Measurements from ENCODE around the gene EGFL6.
"Not testable (repeated sequence)": the region's sequence is repeated elsewhere in the genome, so short reads cannot be mapped to it uniquely, and the experiment has no call there.

Gene EGFL6

GRCh38 chrX:13673016-13673415, 103.6 kb downstream of the EGFL6 start:
- peaks cover 17% of the 10 kb centered on the region for H3K36me3 Mint-ChIP-seq (ENCODE audit: low read depth)
- no peak overlapping the region for H3K4me3 Mint-ChIP-seq
- H3K9me3 Mint-ChIP-seq: no peaks in the 10 kb centered on the region
- H3K27me3 Mint-ChIP-seq (ENCODE audit: low read depth): no peaks in the 10 kb centered on the region
- peaks cover 4% of the 10 kb centered on the region for H3K4me1 Mint-ChIP-seq (ENCODE audit: low read depth)
- no peak overlapping the region for H3K27ac Mint-ChIP-seq
- no peak for DNase-seq (ENCODE audit: low spot score)

DNA sequence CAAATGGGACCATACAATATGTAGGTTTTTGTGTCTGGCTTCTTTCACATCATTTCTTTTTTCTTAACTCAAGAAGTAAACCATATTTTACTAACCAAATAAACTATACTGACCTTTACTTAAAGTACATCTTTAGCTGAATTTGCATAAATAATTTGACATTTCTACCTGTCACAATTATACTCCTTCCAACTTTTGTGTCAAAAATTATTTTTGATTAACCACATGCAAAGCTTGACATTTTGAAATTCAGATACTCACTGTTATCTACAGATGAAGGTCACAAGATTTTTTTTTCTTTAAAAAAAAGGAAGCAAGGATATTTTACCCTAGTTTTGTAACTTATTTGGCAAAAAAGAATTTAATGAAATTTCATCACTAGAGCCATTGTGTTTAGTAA, 107.5 kb downstream of the EGFL6 start:
- Mint-ChIP-seq H3K36me3 (ENCODE audit: low read depth) (peaks cover 5% of the 10 kb centered on the region), H3K4me1 (ENCODE audit: low read depth) (no peaks in the 10 kb centered on the region), H3K27me3 (ENCODE audit: low read depth) (no peaks in the 10 kb centered on the region), H3K4me3 (no peak overlapping the region), H3K27ac (no peak overlapping the region), H3K9me3 (no peaks in the 10 kb centered on the region)
- DNase-seq (ENCODE audit: low spot score): no peak

DNA sequence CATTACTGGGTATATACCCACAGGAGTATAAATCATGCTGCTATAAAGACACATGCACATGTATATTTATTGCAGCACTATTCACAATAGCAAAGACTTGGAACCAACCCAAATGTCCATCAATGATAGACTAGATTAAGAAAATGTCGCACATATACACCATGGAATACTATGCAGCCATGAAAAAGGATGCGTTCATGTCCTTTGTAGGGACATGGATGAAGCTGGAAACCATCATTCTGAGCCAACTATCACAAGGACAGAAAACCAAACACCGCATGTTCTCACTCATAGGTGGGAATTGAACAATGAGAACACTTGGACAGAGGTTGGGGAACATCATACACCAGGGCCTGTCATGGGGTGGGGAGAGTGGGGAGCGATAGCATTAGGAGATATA, 110.3 kb downstream of the EGFL6 start:
- H3K4me1 Mint-ChIP-seq (ENCODE audit: low read depth); H3K27me3 Mint-ChIP-seq (ENCODE audit: low read depth); H3K4me3 Mint-ChIP-seq; H3K9me3 Mint-ChIP-seq; DNase-seq (ENCODE audit: low spot score); H3K27ac Mint-ChIP-seq: not testable (repeated sequence)
- H3K36me3 Mint-ChIP-seq (ENCODE audit: low read depth): peaks cover 12% of the 10 kb centered on the region

GRCh38 chrX:13681595-13681994, 112.2 kb downstream of the EGFL6 start:
- no peak overlapping the region for H3K4me3 Mint-ChIP-seq
- DNase-seq (ENCODE audit: low spot score): no peak
- H3K9me3 Mint-ChIP-seq: no peaks in the 10 kb centered on the region
- no peaks in the 10 kb centered on the region for H3K27me3 Mint-ChIP-seq (ENCODE audit: low read depth)
- H3K4me1 Mint-ChIP-seq (ENCODE audit: low read depth): no peaks in the 10 kb centered on the region
- no peak overlapping the region for H3K27ac Mint-ChIP-seq
- peaks cover 15% of the 10 kb centered on the region for H3K36me3 Mint-ChIP-seq (ENCODE audit: low read depth)
